ENCODE measurements around the gene RIPPLY2. TPM values are rescaled to one million over a fixed set of nuclear protein-coding genes. Genes with fewer than 3 reads are reported as not detected.

The RIPPLY2 gene
- total and polyA plus RNA-seq, 5 donors from 2014 or later, result not detected

DNA sequence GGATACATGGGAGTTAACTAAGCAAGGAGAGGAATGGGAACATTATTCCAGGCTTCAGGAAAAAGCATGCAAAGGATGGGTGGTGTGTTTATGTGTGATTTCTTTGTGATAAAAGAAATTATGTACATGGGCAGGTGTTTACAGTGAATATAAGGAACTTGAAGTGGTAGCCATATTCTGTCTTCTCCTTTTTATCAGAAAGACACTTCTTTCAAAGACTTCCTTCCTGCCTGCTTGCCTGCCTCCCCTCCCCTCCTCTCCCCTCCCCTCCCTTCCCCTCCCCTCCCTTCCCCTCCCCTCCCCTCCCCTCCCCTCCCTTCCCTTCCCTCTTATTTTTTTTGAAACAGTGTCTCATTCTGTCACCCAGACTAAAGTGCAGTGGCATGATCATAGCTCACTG is 20.7 kb downstream of the RIPPLY2 start:
- Mint-ChIP-seq H3K27ac (peak overlapping the region in 1 of 3 donors; percentile 5), H3K27me3 (no peaks in the 10 kb centered on the region)

DNA sequence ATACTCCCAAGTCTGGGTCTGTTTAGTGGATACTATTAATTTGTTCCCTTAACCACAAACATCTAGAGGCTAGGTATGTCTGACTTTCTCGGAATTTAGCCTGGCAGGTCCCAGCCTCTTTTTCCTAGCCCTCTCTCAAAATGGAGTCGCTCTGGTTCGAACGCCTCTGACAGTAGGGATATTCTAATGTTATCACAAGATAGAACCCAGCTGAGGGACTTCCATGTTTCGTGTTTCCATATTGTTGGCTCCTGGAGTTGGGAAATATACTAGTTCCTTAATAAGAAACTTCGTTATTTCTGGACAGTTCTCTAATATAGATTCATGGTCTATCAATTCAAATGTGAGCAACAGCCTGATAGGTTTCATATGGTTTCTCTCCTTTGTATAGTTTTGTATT is 22.7 kb downstream of the RIPPLY2 start:
- H3K9me3 ChIP-seq (ENCODE audit: control insufficient read depth in 2 of 2, low read length in 2 of 2), result no peaks in the 10 kb centered on the region
- H3K27ac Mint-ChIP-seq, result peak overlapping the region in 1 of 3 donors; percentile 33
- no peak for ATAC-seq (ENCODE audit: low read depth in 2 of 2)
- H3K9me3 Mint-ChIP-seq, result peaks cover 0 to 2% (median 0%) of the 10 kb centered on the region in 7 donors
- peaks cover 5% of the 10 kb centered on the region for H3K36me3 ChIP-seq (ENCODE audit: control insufficient read depth, insufficient read depth, low read length)
- H3K36me3 Mint-ChIP-seq, result peaks cover 15% of the 10 kb centered on the region
- no peak overlapping the region for H3K4me3 ChIP-seq (ENCODE audit: low read depth, low read length)
- H3K27me3 Mint-ChIP-seq, result no peaks in the 10 kb centered on the region
- no peak overlapping the region for H3K4me3 Mint-ChIP-seq
- no peak for DNase-seq
- H3K27me3 ChIP-seq (ENCODE audit: control insufficient read depth, insufficient read depth, low read length), result no peaks in the 10 kb centered on the region
- peaks cover 38 to 66% (median 56%) of the 10 kb centered on the region in 4 donors for H3K4me1 Mint-ChIP-seq
- no peak overlapping the region for H3K27ac ChIP-seq (ENCODE audit: insufficient read depth, low read length, poor library complexity, severe bottlenecking)
- H3K4me1 ChIP-seq (ENCODE audit: control insufficient read depth, insufficient read depth, low read length, poor library complexity, severe bottlenecking), result peaks cover 5% of the 10 kb centered on the region

More for the DNA sequence above, 20.7 kb downstream of the RIPPLY2 start:
- H3K4me1 ChIP-seq (ENCODE audit: control insufficient read depth, insufficient read depth, low read length, poor library complexity, severe bottlenecking), result peaks cover 5% of the 10 kb centered on the region
- Mint-ChIP-seq H3K9me3 (peaks cover 0 to 2% (median 0%) of the 10 kb centered on the region in 7 donors), H3K4me3 (peak overlapping the region in 1 of 4 donors; percentile 38), H3K36me3 (peaks cover 22% of the 10 kb centered on the region), H3K4me1 (peaks cover 33 to 56% (median 44%) of the 10 kb centered on the region in 4 donors)
- H3K4me3 ChIP-seq (ENCODE audit: low read depth, low read length), result peak overlapping the region; percentile 18
- no peak overlapping the region for H3K27ac ChIP-seq (ENCODE audit: insufficient read depth, low read length, poor library complexity, severe bottlenecking)
- peaks cover 13% of the 10 kb centered on the region for H3K36me3 ChIP-seq (ENCODE audit: control insufficient read depth, insufficient read depth, low read length)
- ATAC-seq (ENCODE audit: low read depth in 2 of 2), result no peak
- H3K9me3 ChIP-seq (ENCODE audit: control insufficient read depth in 2 of 2, low read length in 2 of 2), result no peaks in the 10 kb centered on the region
- H3K27me3 ChIP-seq (ENCODE audit: control insufficient read depth, insufficient read depth, low read length), result no peaks in the 10 kb centered on the region
- peak in 1 of 3 donors; percentile 19 for DNase-seq

DNA sequence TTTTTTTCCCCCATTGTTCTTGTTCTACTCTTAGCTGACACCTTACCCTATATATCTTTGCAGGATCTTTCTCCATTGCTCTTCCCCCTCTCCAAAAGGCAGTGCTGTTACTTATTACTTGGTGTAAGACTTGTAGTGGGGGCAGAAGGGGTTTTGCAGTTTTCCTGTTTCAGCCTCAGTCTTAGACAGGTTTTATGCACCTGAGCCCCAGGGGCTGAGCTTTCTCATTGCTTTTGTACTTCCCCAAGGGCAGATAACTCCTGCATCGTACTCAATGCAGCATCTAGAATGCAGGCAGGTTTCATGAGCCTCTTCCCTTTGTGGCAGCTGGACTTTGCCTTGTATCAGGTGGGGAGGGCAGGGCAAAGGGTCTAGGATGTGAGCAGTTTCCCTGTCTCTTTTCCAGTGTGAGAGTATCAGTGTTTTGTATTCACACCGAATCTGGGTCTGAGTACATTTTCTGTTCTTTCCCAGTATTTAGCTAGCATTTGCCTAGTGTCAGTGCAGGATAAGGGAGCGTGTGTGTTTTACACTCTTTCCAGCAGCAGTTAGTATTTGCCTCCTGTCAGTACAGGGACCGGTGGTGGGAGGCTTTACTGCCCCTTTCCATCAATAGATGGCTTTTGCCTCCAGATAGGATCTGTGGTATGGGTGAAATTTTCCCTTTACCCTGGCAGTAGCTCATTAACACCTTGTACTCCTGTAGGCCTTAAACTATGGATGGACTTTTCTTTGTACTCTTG is 25.9 kb downstream of the RIPPLY2 start:
- Mint-ChIP-seq H3K27ac (no peak overlapping the region), H3K36me3 (peaks cover 14% of the 10 kb centered on the region), H3K27me3 (no peaks in the 10 kb centered on the region), H3K9me3 (peaks cover 0 to 2% (median 0%) of the 10 kb centered on the region in 7 donors), H3K4me1 (peaks cover 23 to 58% (median 37%) of the 10 kb centered on the region in 4 donors), H3K4me3 (no peak overlapping the region)
- Histone ChIP-seq H3K27ac (ENCODE audit: insufficient read depth, low read length, poor library complexity, severe bottlenecking) (no peak overlapping the region), H3K4me1 (ENCODE audit: control insufficient read depth, insufficient read depth, low read length, poor library complexity, severe bottlenecking) (no peaks in the 10 kb centered on the region), H3K9me3 (ENCODE audit: control insufficient read depth in 2 of 2, low read length in 2 of 2) (no peaks in the 10 kb centered on the region), H3K27me3 (ENCODE audit: control insufficient read depth, insufficient read depth, low read length) (no peaks in the 10 kb centered on the region), H3K4me3 (ENCODE audit: low read depth, low read length) (no peak overlapping the region), H3K36me3 (ENCODE audit: control insufficient read depth, insufficient read depth, low read length) (peaks cover 3% of the 10 kb centered on the region)
- ATAC-seq (ENCODE audit: low read depth in 2 of 2) (no peak), DNase-seq (no peak)

DNA sequence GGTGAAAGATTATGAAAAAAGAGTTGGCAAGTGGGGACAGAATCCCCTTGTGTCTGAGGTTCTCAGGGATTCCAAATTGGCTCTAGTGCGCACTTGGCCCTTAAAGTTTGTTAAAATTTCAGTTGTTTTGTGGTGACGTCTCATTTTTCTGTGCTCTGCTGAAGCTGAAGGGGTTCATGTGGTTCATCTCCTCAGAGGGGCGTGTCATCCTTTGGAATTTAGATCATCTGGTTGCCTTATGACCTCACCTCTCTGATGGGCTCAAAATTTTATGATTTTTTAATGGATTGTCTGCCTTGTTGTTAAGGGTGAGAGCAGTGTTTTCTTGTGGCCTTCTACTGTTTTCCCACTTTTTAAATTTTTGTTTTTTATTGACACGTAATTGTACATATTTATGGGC is 26.6 kb downstream of the RIPPLY2 start:
- Histone ChIP-seq H3K27ac (ENCODE audit: insufficient read depth, low read length, poor library complexity, severe bottlenecking) (no peak overlapping the region), H3K27me3 (ENCODE audit: control insufficient read depth, insufficient read depth, low read length) (no peaks in the 10 kb centered on the region), H3K9me3 (ENCODE audit: control insufficient read depth in 2 of 2, low read length in 2 of 2) (no peaks in the 10 kb centered on the region), H3K36me3 (ENCODE audit: control insufficient read depth, insufficient read depth, low read length) (peaks cover 3% of the 10 kb centered on the region), H3K4me3 (ENCODE audit: low read depth, low read length) (no peak overlapping the region), H3K4me1 (ENCODE audit: control insufficient read depth, insufficient read depth, low read length, poor library complexity, severe bottlenecking) (no peaks in the 10 kb centered on the region)
- Mint-ChIP-seq H3K4me1 (peaks cover 26 to 59% (median 42%) of the 10 kb centered on the region in 4 donors), H3K27ac (no peak overlapping the region), H3K36me3 (peaks cover 14% of the 10 kb centered on the region), H3K9me3 (peaks cover 0 to 1% (median 0%) of the 10 kb centered on the region in 7 donors), H3K27me3 (no peaks in the 10 kb centered on the region), H3K4me3 (no peak overlapping the region)
- DNase-seq (no peak), ATAC-seq (ENCODE audit: low read depth in 2 of 2) (no peak)

DNA sequence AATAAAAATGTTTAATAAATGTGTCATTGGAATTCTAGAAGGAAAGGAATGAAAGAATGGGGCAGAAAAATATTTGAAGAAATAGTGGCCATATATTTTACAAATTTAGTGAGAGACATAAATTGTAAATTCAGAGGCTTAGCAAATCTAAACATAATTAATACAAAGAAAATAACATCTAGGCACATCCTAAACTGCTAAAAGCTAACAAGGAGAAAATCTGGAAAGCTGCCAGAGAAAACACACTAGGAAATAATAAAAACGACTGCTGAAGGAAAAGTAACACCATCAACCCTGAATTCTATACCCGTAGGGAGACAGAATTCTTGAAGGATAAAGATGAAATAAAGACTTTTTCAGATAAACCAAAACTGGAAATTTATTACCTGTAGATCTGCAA is 30.1 kb downstream of the RIPPLY2 start:
- H3K4me1 Mint-ChIP-seq, result peaks cover 31 to 48% (median 33%) of the 10 kb centered on the region in 4 donors
- DNase-seq (no peak), ATAC-seq (ENCODE audit: low read depth in 2 of 2) (no peak)
- no peak overlapping the region for H3K4me3 ChIP-seq (ENCODE audit: low read depth, low read length)
- H3K27ac Mint-ChIP-seq, result peak overlapping the region in 2 of 3 donors; percentile 7 to 79
- no peaks in the 10 kb centered on the region for H3K36me3 ChIP-seq (ENCODE audit: control insufficient read depth, insufficient read depth, low read length)
- H3K9me3 Mint-ChIP-seq, result peaks cover 0 to 1% (median 0%) of the 10 kb centered on the region in 7 donors
- no peak overlapping the region for H3K27ac ChIP-seq (ENCODE audit: insufficient read depth, low read length, poor library complexity, severe bottlenecking)
- peaks cover 3% of the 10 kb centered on the region for H3K36me3 Mint-ChIP-seq
- no peak overlapping the region for H3K4me3 Mint-ChIP-seq
- H3K4me1 ChIP-seq (ENCODE audit: control insufficient read depth, insufficient read depth, low read length, poor library complexity, severe bottlenecking), result no peaks in the 10 kb centered on the region
- no peaks in the 10 kb centered on the region for H3K27me3 Mint-ChIP-seq
- no peaks in the 10 kb centered on the region for H3K9me3 ChIP-seq (ENCODE audit: control insufficient read depth in 2 of 2, low read length in 2 of 2)
- H3K27me3 ChIP-seq (ENCODE audit: control insufficient read depth, insufficient read depth, low read length), result no peaks in the 10 kb centered on the region

DNA sequence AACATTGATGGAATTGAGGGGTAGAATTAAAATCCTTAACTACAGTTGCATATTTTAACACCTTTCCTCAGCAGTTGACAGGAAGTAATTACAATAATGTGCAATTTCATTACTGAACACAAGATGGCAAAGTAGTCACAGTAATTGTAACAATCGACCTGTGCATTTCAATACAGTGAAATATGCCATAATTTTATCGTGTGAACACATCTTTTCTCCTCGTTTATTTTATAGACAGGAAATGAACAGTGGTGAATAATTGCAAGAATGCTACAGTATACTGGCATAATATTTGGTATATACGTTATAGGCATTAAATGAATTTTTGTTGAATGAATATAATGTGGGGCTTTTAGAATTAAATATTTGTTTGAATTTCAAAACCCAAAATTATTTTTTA is 31.4 kb downstream of the RIPPLY2 start:
- H3K4me1 Mint-ChIP-seq, result peaks cover 26 to 45% (median 27%) of the 10 kb centered on the region in 4 donors
- no peaks in the 10 kb centered on the region for H3K27me3 ChIP-seq (ENCODE audit: control insufficient read depth, insufficient read depth, low read length)
- no peaks in the 10 kb centered on the region for H3K27me3 Mint-ChIP-seq
- no peak overlapping the region for H3K27ac Mint-ChIP-seq
- peaks cover 0 to 1% (median 0%) of the 10 kb centered on the region in 7 donors for H3K9me3 Mint-ChIP-seq
- no peaks in the 10 kb centered on the region for H3K36me3 ChIP-seq (ENCODE audit: control insufficient read depth, insufficient read depth, low read length)
- peak in 1 of 2 donors; percentile 85 for ATAC-seq (ENCODE audit: low read depth in 2 of 2)
- H3K36me3 Mint-ChIP-seq, result peaks cover 3% of the 10 kb centered on the region
- no peaks in the 10 kb centered on the region for H3K9me3 ChIP-seq (ENCODE audit: control insufficient read depth in 2 of 2, low read length in 2 of 2)
- H3K27ac ChIP-seq (ENCODE audit: insufficient read depth, low read length, poor library complexity, severe bottlenecking), result no peak overlapping the region
- no peak overlapping the region for H3K4me3 ChIP-seq (ENCODE audit: low read depth, low read length)
- no peaks in the 10 kb centered on the region for H3K4me1 ChIP-seq (ENCODE audit: control insufficient read depth, insufficient read depth, low read length, poor library complexity, severe bottlenecking)
- DNase-seq, result peak in 2 of 3 donors; percentile 55 to 74
- no peak overlapping the region for H3K4me3 Mint-ChIP-seq

DNA sequence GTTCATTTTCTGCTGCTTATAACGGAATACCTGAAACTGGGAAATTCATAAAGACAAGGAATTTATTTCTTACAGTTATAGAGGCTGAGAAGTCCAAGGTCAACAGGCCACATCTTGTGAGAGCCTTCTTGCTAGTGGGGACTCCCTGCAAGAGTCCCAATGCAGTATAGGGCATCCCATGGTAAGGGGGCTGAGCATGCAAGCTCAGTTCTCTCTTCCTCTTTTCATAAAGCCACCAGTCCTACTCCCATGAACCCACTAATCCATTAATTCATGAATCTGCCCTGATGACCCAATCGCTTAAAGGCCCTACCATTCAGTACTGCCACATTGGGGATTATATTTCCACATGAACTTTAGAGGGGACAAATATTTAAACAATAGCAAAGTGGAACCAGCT is 32.8 kb downstream of the RIPPLY2 start:
- peaks cover 9% of the 10 kb centered on the region for H3K36me3 Mint-ChIP-seq
- peaks cover 18 to 32% (median 26%) of the 10 kb centered on the region in 4 donors for H3K4me1 Mint-ChIP-seq
- H3K9me3 Mint-ChIP-seq, result peaks cover 0 to 1% (median 0%) of the 10 kb centered on the region in 7 donors
- ATAC-seq (ENCODE audit: low read depth in 2 of 2) (no peak), DNase-seq (no peak)
- H3K27ac Mint-ChIP-seq, result no peak overlapping the region
- no peaks in the 10 kb centered on the region for H3K27me3 ChIP-seq (ENCODE audit: control insufficient read depth, insufficient read depth, low read length)
- no peak overlapping the region for H3K4me3 Mint-ChIP-seq
- no peaks in the 10 kb centered on the region for H3K27me3 Mint-ChIP-seq
- H3K9me3 ChIP-seq (ENCODE audit: control insufficient read depth in 2 of 2, low read length in 2 of 2), result no peaks in the 10 kb centered on the region
- H3K4me3 ChIP-seq (ENCODE audit: low read depth, low read length), result no peak overlapping the region
- H3K4me1 ChIP-seq (ENCODE audit: control insufficient read depth, insufficient read depth, low read length, poor library complexity, severe bottlenecking), result no peaks in the 10 kb centered on the region
- no peaks in the 10 kb centered on the region for H3K36me3 ChIP-seq (ENCODE audit: control insufficient read depth, insufficient read depth, low read length)
- no peak overlapping the region for H3K27ac ChIP-seq (ENCODE audit: insufficient read depth, low read length, poor library complexity, severe bottlenecking)

DNA sequence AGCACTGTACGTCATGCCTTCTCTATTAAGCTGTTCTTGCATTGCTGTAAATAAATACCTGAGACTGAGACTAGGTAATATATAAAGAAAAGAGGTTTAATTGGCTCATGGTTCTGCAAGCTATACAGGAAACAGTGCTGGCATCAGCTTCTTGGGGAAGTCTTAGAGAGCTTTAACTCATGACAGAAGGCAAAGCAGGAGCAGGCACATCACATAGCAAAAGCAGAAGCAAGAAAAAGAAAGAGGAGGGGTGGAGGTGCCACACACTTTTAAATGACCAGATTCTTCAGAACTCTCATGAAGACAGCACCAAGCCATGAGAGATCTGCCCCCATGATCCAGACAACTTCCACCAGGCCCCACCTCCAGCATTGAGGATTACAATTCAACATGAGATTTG is 36.5 kb downstream of the RIPPLY2 start:
- Histone ChIP-seq H3K27me3 (ENCODE audit: control insufficient read depth, insufficient read depth, low read length) (no peaks in the 10 kb centered on the region), H3K36me3 (ENCODE audit: control insufficient read depth, insufficient read depth, low read length) (no peaks in the 10 kb centered on the region), H3K4me1 (ENCODE audit: control insufficient read depth, insufficient read depth, low read length, poor library complexity, severe bottlenecking) (no peaks in the 10 kb centered on the region), H3K4me3 (ENCODE audit: low read depth, low read length) (no peak overlapping the region), H3K9me3 (ENCODE audit: control insufficient read depth in 2 of 2, low read length in 2 of 2) (no peaks in the 10 kb centered on the region), H3K27ac (ENCODE audit: insufficient read depth, low read length, poor library complexity, severe bottlenecking) (no peak overlapping the region)
- Mint-ChIP-seq H3K9me3 (no peaks in the 10 kb centered on the region), H3K36me3 (peaks cover 22% of the 10 kb centered on the region), H3K4me1 (peaks cover 17 to 44% (median 34%) of the 10 kb centered on the region in 4 donors), H3K4me3 (no peak overlapping the region), H3K27ac (no peak overlapping the region), H3K27me3 (no peaks in the 10 kb centered on the region)
- ATAC-seq (ENCODE audit: low read depth in 2 of 2) (no peak), DNase-seq (no peak)

Data from CD4-positive, CD25-positive, alpha-beta regulatory T cell (primary cell).